Fibroblast of lung (primary cell): ENCODE measurements around the gene ATP2B2.

Experiments
- CTCF ChIP-seq, 2 donors: IDR thresholded peaks in 1 of 2; conservative IDR thresholded peaks in 1 of 2; 1 replicate in 1 of 2; 2 replicates in 1 of 2; pipeline ENCODE4 v1.5.1; 2011 to 2012; ENCODE audit warnings: low read length in 2 of 2, control low read depth in 1 of 2, inconsistent platforms in 1 of 2, low read depth in 1 of 2, mild to moderate bottlenecking in 1 of 2
- EZH2 ChIP-seq: IDR thresholded peaks from 2 replicates; pipeline ENCODE4 v1.5.1; 2012; ENCODE audit warnings: low read length, control low read depth, mild to moderate bottlenecking; ENCODE audit errors: missing control alignments

- TF ChIP-seq CTCF (conservative IDR thresholded peaks at IDR 0.05 in 1 of 2, IDR thresholded peaks at IDR 0.05 in 1 of 2; ENCODE audit: low read depth in 1 of 2, low read length in 2 of 2) (no peak), EZH2 (no peak)
Observed at GRCh38 chr3:10460951-10461545, 44.3 kb downstream of the ATP2B2 start.
